Measurements from ENCODE around the gene DPCD. TPM values are rescaled to one million over a fixed set of nuclear protein-coding genes. Genes with fewer than 3 reads are reported as not detected.

DPCD gene
- total and polyA plus RNA-seq, 10 donors, result 3.2 to 9.6 (median 4.5) TPM

GRCh38 chr10:101607124-101607523 is 19.0 kb downstream of the DPCD start:
- Histone ChIP-seq H3K4me3 (no peak overlapping the region), H3K27me3 (replicated peaks in 1 of 7) (no peaks in the 10 kb centered on the region), H3K9me3 (no peaks in the 10 kb centered on the region), H3K4me1 (peaks cover 0 to 14% (median 6%) of the 10 kb centered on the region in 6 donors), H3K27ac (no peak overlapping the region), H3K36me3 (peaks cover 0 to 86% (median 55%) of the 10 kb centered on the region in 6 donors)
- WGBS, 5 donors, result 41 to 79% (median 66%) methylated on average over 2 of the region's 2 CpGs
- DNase-seq, result no peak
- TF ChIP-seq CTCF (IDR thresholded peaks at IDR 0.05 in 8 of 11, conservative IDR thresholded peaks at IDR 0.05 in 3 of 11) (no peak), POLR2A (IDR thresholded peaks at IDR 0.05) (no peak), POLR2AphosphoS5 (IDR thresholded peaks at IDR 0.05) (no peak)
- intact Hi-C loops (cut with DNase I; ENCODE audit: low total_unique reads), result loop anchor here (10.0 kb wide), 1 partner anchor 178 kb away; the partner anchor contains the start of gene NPM3

GRCh38 chr10:101609481-101609880 is 21.4 kb downstream of the DPCD start:
- intact Hi-C loops (cut with DNase I; ENCODE audit: low total_unique reads), result loop anchor here (10.0 kb wide), 1 partner anchor 175 kb away; the partner anchor contains the start of gene NPM3
- no peak for DNase-seq
- Histone ChIP-seq H3K36me3 (peaks cover 0 to 100% (median 57%) of the 10 kb centered on the region in 6 donors), H3K27ac (no peak overlapping the region), H3K4me1 (peaks cover 0 to 19% (median 6%) of the 10 kb centered on the region in 6 donors), H3K9me3 (no peaks in the 10 kb centered on the region), H3K27me3 (replicated peaks in 1 of 7) (no peaks in the 10 kb centered on the region), H3K4me3 (no peak overlapping the region)
- TF ChIP-seq POLR2A (IDR thresholded peaks at IDR 0.05) (no peak), POLR2AphosphoS5 (IDR thresholded peaks at IDR 0.05) (no peak), CTCF (IDR thresholded peaks at IDR 0.05 in 8 of 11, conservative IDR thresholded peaks at IDR 0.05 in 3 of 11) (no peak)
- 89 to 94% (median 92%) methylated on average over 4 of the region's 4 CpGs for WGBS, 5 donors

GRCh38 chr10:101611096-101611905 is 23.2 kb downstream of the DPCD start:
- H3K4me3 ChIP-seq, result no peak overlapping the region
- 65 to 77% (median 71%) methylated on average over 12 to 16 of the region's 16 CpGs for WGBS, 5 donors
- peaks cover 0 to 19% (median 6%) of the 10 kb centered on the region in 6 donors for H3K4me1 ChIP-seq
- peak overlapping the region in 3 of 8 donors; percentile 3 to 52 (median 7) for H3K27ac ChIP-seq
- no peaks in the 10 kb centered on the region for H3K27me3 ChIP-seq (replicated peaks in 1 of 7)
- DNase-seq, result no peak
- H3K9me3 ChIP-seq, result no peaks in the 10 kb centered on the region
- intact Hi-C loops (cut with DNase I; ENCODE audit: low total_unique reads), result no loop called here
- peaks cover 0 to 100% (median 55%) of the 10 kb centered on the region in 6 donors for H3K36me3 ChIP-seq
- TF ChIP-seq CTCF (IDR thresholded peaks at IDR 0.05 in 8 of 11, conservative IDR thresholded peaks at IDR 0.05 in 3 of 11) (no peak), POLR2A (IDR thresholded peaks at IDR 0.05) (no peak), POLR2AphosphoS5 (IDR thresholded peaks at IDR 0.05) (peak in 2 of 3 donors; percentile 11 to 27)

- 86 to 91% (median 90%) methylated on average over 3 to 6 of the region's 6 CpGs for WGBS, 5 donors
- Histone ChIP-seq H3K36me3 (peaks cover 0 to 100% (median 60%) of the 10 kb centered on the region in 6 donors), H3K27ac (peak overlapping the region in 2 of 8 donors; percentile 3 to 52), H3K9me3 (no peaks in the 10 kb centered on the region), H3K4me1 (peaks cover 0 to 19% (median 6%) of the 10 kb centered on the region in 6 donors), H3K27me3 (replicated peaks in 1 of 7) (no peaks in the 10 kb centered on the region), H3K4me3 (no peak overlapping the region)
- DNase-seq, result no peak
- TF ChIP-seq POLR2AphosphoS5 (IDR thresholded peaks at IDR 0.05), result peak in 2 of 3 donors; percentile 10 to 23
- no peak for TF ChIP-seq CTCF (IDR thresholded peaks at IDR 0.05 in 8 of 11, conservative IDR thresholded peaks at IDR 0.05 in 3 of 11)
- TF ChIP-seq POLR2A (IDR thresholded peaks at IDR 0.05), result no peak
- intact Hi-C loops (cut with DNase I; ENCODE audit: low total_unique reads), result no loop called here
Observed at GRCh38 chr10:101612086-101612485, 24.0 kb downstream of the DPCD start.

Measured in spleen (tissue), 11 donors.